Measurements from ENCODE around the gene PRKCE. TPM values are rescaled to one million over a fixed set of nuclear protein-coding genes. Genes with fewer than 3 reads are reported as not detected.

Gene PRKCE
- total RNA-seq, 1 donor from 2014 or later: 18.4 TPM

DNA sequence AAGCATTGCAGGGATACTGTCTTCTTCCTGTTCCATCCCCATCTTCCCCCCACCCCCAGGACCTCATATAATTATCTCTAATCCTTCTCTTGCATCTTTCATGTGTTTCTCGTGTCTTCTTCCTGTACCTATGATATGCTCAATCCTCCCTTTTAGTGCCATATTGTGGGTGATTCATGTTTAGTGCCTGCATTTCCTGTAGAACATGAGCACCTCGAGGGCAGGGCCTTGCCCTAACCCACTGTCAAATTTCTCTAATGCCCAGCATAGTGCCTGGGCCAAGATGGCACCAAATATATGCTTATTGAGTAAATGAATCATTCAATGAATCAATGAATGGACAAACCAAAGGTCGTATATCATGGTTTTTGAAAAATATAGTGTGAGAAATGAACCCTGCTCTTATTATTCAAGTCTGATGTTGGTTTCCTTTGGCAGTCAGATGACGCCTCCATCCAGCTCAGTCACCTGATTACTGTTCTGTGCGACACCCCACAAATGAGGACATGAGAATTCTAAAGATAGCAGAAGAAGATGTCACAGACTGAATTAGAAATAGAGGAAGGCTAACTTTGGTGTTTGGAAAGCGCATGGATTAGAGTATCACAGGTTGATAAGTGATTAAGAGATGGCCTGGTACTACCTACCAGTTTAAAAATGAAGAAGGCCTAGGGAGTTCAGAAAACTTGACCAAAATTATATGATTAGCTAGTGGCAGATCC, 278.4 kb downstream of the PRKCE start:
- H3K27me3 Mint-ChIP-seq (ENCODE audit: low read depth): no peaks in the 10 kb centered on the region
- peaks cover 16% of the 10 kb centered on the region for H3K9me3 Mint-ChIP-seq
- DNase-seq (ENCODE audit: low spot score in 2 of 2, unreplicated experiment in 2 of 2): no peak
- peaks cover 12% of the 10 kb centered on the region for H3K4me1 Mint-ChIP-seq
- no peak overlapping the region for H3K27ac Mint-ChIP-seq
- H3K36me3 Mint-ChIP-seq: peaks cover 5% of the 10 kb centered on the region
- TF ChIP-seq, protein P1, sequence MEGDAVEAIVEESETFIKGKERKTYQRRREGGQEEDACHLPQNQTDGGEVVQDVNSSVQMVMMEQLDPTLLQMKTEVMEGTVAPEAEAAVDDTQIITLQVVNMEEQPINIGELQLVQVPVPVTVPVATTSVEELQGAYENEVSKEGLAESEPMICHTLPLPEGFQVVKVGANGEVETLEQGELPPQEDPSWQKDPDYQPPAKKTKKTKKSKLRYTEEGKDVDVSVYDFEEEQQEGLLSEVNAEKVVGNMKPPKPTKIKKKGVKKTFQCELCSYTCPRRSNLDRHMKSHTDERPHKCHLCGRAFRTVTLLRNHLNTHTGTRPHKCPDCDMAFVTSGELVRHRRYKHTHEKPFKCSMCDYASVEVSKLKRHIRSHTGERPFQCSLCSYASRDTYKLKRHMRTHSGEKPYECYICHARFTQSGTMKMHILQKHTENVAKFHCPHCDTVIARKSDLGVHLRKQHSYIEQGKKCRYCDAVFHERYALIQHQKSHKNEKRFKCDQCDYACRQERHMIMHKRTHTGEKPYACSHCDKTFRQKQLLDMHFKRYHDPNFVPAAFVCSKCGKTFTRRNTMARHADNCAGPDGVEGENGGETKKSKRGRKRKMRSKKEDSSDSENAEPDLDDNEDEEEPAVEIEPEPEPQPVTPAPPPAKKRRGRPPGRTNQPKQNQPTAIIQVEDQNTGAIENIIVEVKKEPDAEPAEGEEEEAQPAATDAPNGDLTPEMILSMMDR (IDR thresholded peaks at IDR 0.05; ENCODE audit: unreplicated experiment): no peak
- no peak overlapping the region for H3K4me3 Mint-ChIP-seq

DNA sequence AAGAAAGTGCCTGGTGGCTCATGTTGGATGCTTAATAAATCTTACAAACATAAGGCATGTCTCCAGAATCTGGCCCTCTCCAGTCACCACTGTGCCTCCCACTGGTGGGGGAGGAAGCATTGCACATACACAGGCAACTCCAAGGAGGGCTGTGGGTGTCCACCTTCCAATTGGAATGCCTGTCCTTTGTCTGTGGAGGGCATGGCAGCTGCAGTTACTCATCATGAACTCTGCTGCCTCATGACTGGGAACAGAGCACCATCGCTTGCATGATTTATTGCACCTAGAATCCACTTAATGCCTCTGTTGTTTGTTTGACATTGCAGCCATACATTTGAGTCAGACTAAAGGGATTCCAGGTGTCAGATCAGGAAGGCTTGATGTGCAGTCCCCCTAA, 278.9 kb downstream of the PRKCE start:
- Mint-ChIP-seq H3K9me3 (peaks cover 16% of the 10 kb centered on the region), H3K36me3 (peaks cover 5% of the 10 kb centered on the region), H3K27ac (no peak overlapping the region), H3K4me3 (no peak overlapping the region), H3K4me1 (peaks cover 12% of the 10 kb centered on the region), H3K27me3 (ENCODE audit: low read depth) (no peaks in the 10 kb centered on the region)
- no peak for DNase-seq (ENCODE audit: low spot score in 2 of 2, unreplicated experiment in 2 of 2)
- TF ChIP-seq, protein P1 (IDR thresholded peaks at IDR 0.05; ENCODE audit: unreplicated experiment): no peak

- Mint-ChIP-seq H3K4me1 (peaks cover 13% of the 10 kb centered on the region), H3K27ac (no peak overlapping the region), H3K36me3 (peaks cover 5% of the 10 kb centered on the region), H3K4me3 (no peak overlapping the region), H3K9me3 (peaks cover 16% of the 10 kb centered on the region), H3K27me3 (ENCODE audit: low read depth) (no peaks in the 10 kb centered on the region)
- TF ChIP-seq, protein P1 (IDR thresholded peaks at IDR 0.05; ENCODE audit: unreplicated experiment): no peak
- DNase-seq (ENCODE audit: low spot score in 2 of 2, unreplicated experiment in 2 of 2): no peak
These were observed 281.0 kb downstream of the PRKCE start for GRCh38 chr2:45932278-45932975.

- H3K9me3 Mint-ChIP-seq: peaks cover 14% of the 10 kb centered on the region
- TF ChIP-seq, protein P1 (IDR thresholded peaks at IDR 0.05; ENCODE audit: unreplicated experiment): peak; percentile 42
- peak; percentile 68 to 79 for DNase-seq (ENCODE audit: low spot score in 2 of 2, unreplicated experiment in 2 of 2)
- H3K4me3 Mint-ChIP-seq: no peak overlapping the region
- H3K27me3 Mint-ChIP-seq (ENCODE audit: low read depth): no peaks in the 10 kb centered on the region
- H3K36me3 Mint-ChIP-seq: peaks cover 5% of the 10 kb centered on the region
- H3K27ac Mint-ChIP-seq: peak overlapping the region; percentile 37
- H3K4me1 Mint-ChIP-seq: peaks cover 25% of the 10 kb centered on the region
These were observed 284.5 kb downstream of the PRKCE start for GRCh38 chr2:45935791-45936622.

DNA sequence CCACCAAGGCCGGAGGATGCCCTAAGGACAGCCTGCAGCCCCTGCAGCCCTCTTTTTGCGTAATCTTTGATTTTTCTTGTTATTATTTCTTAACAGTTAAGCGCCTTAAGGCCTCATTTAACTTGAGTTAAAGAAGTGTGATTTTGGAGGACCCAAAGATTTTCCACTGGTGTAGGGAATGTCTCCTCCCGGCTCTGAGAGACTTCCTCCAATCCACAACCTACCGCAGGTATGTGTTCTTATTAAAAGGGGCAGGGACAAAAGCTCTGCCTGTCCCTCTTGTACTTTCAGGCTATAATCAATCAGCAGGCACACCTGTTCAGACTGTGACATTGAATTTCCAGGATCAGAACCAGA, 285.1 kb downstream of the PRKCE start:
- peaks cover 30% of the 10 kb centered on the region for H3K4me1 Mint-ChIP-seq
- no peak overlapping the region for H3K4me3 Mint-ChIP-seq
- DNase-seq (ENCODE audit: low spot score in 2 of 2, unreplicated experiment in 2 of 2): no peak
- H3K9me3 Mint-ChIP-seq: peaks cover 10% of the 10 kb centered on the region
- H3K27ac Mint-ChIP-seq: no peak overlapping the region
- TF ChIP-seq, protein P1 (IDR thresholded peaks at IDR 0.05; ENCODE audit: unreplicated experiment): no peak
- H3K27me3 Mint-ChIP-seq (ENCODE audit: low read depth): no peaks in the 10 kb centered on the region
- peaks cover 5% of the 10 kb centered on the region for H3K36me3 Mint-ChIP-seq

All from mesothelial cell of epicardium (in vitro differentiated cells).